ENCODE results near the gene SHC3.

Gene SHC3

GRCh38 chr9:89165341-89165740 lies 13.3 kb downstream of the SHC3 start:
- Histone ChIP-seq H3K9me3 (ENCODE audit: low read length) (peaks cover 1% of the 10 kb centered on the region), H3K4me3 (ENCODE audit: low read length) (no peak overlapping the region), H3K36me3 (ENCODE audit: insufficient read depth, low read length) (peaks cover 4% of the 10 kb centered on the region), H2AFZ (ENCODE audit: low read depth, low read length) (no peak overlapping the region), H3K4me1 (ENCODE audit: insufficient read depth, low read length) (no peaks in the 10 kb centered on the region), H3K27me3 (ENCODE audit: insufficient read depth, low read length) (no peaks in the 10 kb centered on the region)

- Histone ChIP-seq H3K36me3 (ENCODE audit: insufficient read depth, low read length) (no peaks in the 10 kb centered on the region), H2AFZ (ENCODE audit: low read depth, low read length) (no peak overlapping the region), H3K9me3 (ENCODE audit: low read length) (no peaks in the 10 kb centered on the region), H3K4me1 (ENCODE audit: insufficient read depth, low read length) (no peaks in the 10 kb centered on the region), H3K27me3 (ENCODE audit: insufficient read depth, low read length) (no peaks in the 10 kb centered on the region), H3K4me3 (ENCODE audit: low read length) (no peak overlapping the region)
Measured at GRCh38 chr9:89161221-89161620, 17.4 kb downstream of the SHC3 start.

GRCh38 chr9:89160806-89161205 lies 17.8 kb downstream of the SHC3 start:
- H2AFZ ChIP-seq (ENCODE audit: low read depth, low read length), result no peak overlapping the region
- H3K27me3 ChIP-seq (ENCODE audit: insufficient read depth, low read length), result no peaks in the 10 kb centered on the region
- no peaks in the 10 kb centered on the region for H3K4me1 ChIP-seq (ENCODE audit: insufficient read depth, low read length)
- H3K9me3 ChIP-seq (ENCODE audit: low read length), result no peaks in the 10 kb centered on the region
- no peak overlapping the region for H3K4me3 ChIP-seq (ENCODE audit: low read length)
- no peaks in the 10 kb centered on the region for H3K36me3 ChIP-seq (ENCODE audit: insufficient read depth, low read length)

- no peaks in the 10 kb centered on the region for H3K36me3 ChIP-seq (ENCODE audit: insufficient read depth, low read length)
- no peaks in the 10 kb centered on the region for H3K9me3 ChIP-seq (ENCODE audit: low read length)
- no peaks in the 10 kb centered on the region for H3K27me3 ChIP-seq (ENCODE audit: insufficient read depth, low read length)
- H3K4me1 ChIP-seq (ENCODE audit: insufficient read depth, low read length), result no peaks in the 10 kb centered on the region
- no peak overlapping the region for H2AFZ ChIP-seq (ENCODE audit: low read depth, low read length)
- H3K4me3 ChIP-seq (ENCODE audit: low read length), result no peak overlapping the region
Measured at GRCh38 chr9:89154651-89155336, 23.8 kb downstream of the SHC3 start.

GRCh38 chr9:89154218-89154617 lies 24.4 kb downstream of the SHC3 start:
- no peaks in the 10 kb centered on the region for H3K4me1 ChIP-seq (ENCODE audit: insufficient read depth, low read length)
- H2AFZ ChIP-seq (ENCODE audit: low read depth, low read length), result no peak overlapping the region
- H3K36me3 ChIP-seq (ENCODE audit: insufficient read depth, low read length), result no peaks in the 10 kb centered on the region
- no peak overlapping the region for H3K4me3 ChIP-seq (ENCODE audit: low read length)
- no peaks in the 10 kb centered on the region for H3K27me3 ChIP-seq (ENCODE audit: insufficient read depth, low read length)
- no peaks in the 10 kb centered on the region for H3K9me3 ChIP-seq (ENCODE audit: low read length)

- Histone ChIP-seq H3K27me3 (ENCODE audit: insufficient read depth, low read length) (no peaks in the 10 kb centered on the region), H3K4me1 (ENCODE audit: insufficient read depth, low read length) (no peaks in the 10 kb centered on the region), H2AFZ (ENCODE audit: low read depth, low read length) (no peak overlapping the region), H3K9me3 (ENCODE audit: low read length) (no peaks in the 10 kb centered on the region), H3K4me3 (ENCODE audit: low read length) (no peak overlapping the region), H3K36me3 (ENCODE audit: insufficient read depth, low read length) (no peaks in the 10 kb centered on the region)
Measured at GRCh38 chr9:89153232-89154017, 25.2 kb downstream of the SHC3 start.

- H3K9me3 ChIP-seq (ENCODE audit: low read length), result no peaks in the 10 kb centered on the region
- no peaks in the 10 kb centered on the region for H3K27me3 ChIP-seq (ENCODE audit: insufficient read depth, low read length)
- no peaks in the 10 kb centered on the region for H3K4me1 ChIP-seq (ENCODE audit: insufficient read depth, low read length)
- no peak overlapping the region for H3K4me3 ChIP-seq (ENCODE audit: low read length)
- no peak overlapping the region for H2AFZ ChIP-seq (ENCODE audit: low read depth, low read length)
- no peaks in the 10 kb centered on the region for H3K36me3 ChIP-seq (ENCODE audit: insufficient read depth, low read length)
Measured at GRCh38 chr9:89149726-89150125, 28.9 kb downstream of the SHC3 start.

GRCh38 chr9:89145097-89145496 lies 33.5 kb downstream of the SHC3 start:
- H3K36me3 ChIP-seq (ENCODE audit: insufficient read depth, low read length), result peaks cover 2% of the 10 kb centered on the region
- H2AFZ ChIP-seq (ENCODE audit: low read depth, low read length), result no peak overlapping the region
- H3K27me3 ChIP-seq (ENCODE audit: insufficient read depth, low read length), result no peaks in the 10 kb centered on the region
- no peak overlapping the region for H3K4me3 ChIP-seq (ENCODE audit: low read length)
- peaks cover 3% of the 10 kb centered on the region for H3K9me3 ChIP-seq (ENCODE audit: low read length)
- H3K4me1 ChIP-seq (ENCODE audit: insufficient read depth, low read length), result peaks cover 6% of the 10 kb centered on the region

GRCh38 chr9:89144238-89144637 lies 34.4 kb downstream of the SHC3 start:
- Histone ChIP-seq H3K36me3 (ENCODE audit: insufficient read depth, low read length) (peaks cover 2% of the 10 kb centered on the region), H3K9me3 (ENCODE audit: low read length) (peaks cover 3% of the 10 kb centered on the region), H3K27me3 (ENCODE audit: insufficient read depth, low read length) (no peaks in the 10 kb centered on the region), H3K4me1 (ENCODE audit: insufficient read depth, low read length) (peaks cover 6% of the 10 kb centered on the region), H3K4me3 (ENCODE audit: low read length) (no peak overlapping the region), H2AFZ (ENCODE audit: low read depth, low read length) (no peak overlapping the region)

GRCh38 chr9:89143266-89143665 lies 35.4 kb downstream of the SHC3 start:
- Histone ChIP-seq H3K4me3 (ENCODE audit: low read length) (no peak overlapping the region), H3K9me3 (ENCODE audit: low read length) (peaks cover 3% of the 10 kb centered on the region), H3K27me3 (ENCODE audit: insufficient read depth, low read length) (no peaks in the 10 kb centered on the region), H3K4me1 (ENCODE audit: insufficient read depth, low read length) (peaks cover 12% of the 10 kb centered on the region), H2AFZ (ENCODE audit: low read depth, low read length) (no peak overlapping the region), H3K36me3 (ENCODE audit: insufficient read depth, low read length) (peaks cover 2% of the 10 kb centered on the region)

GRCh38 chr9:89139455-89139854 lies 39.2 kb downstream of the SHC3 start:
- no peak overlapping the region for H2AFZ ChIP-seq (ENCODE audit: low read depth, low read length)
- peaks cover 14% of the 10 kb centered on the region for H3K9me3 ChIP-seq (ENCODE audit: low read length)
- peaks cover 2% of the 10 kb centered on the region for H3K36me3 ChIP-seq (ENCODE audit: insufficient read depth, low read length)
- H3K4me1 ChIP-seq (ENCODE audit: insufficient read depth, low read length), result peaks cover 38% of the 10 kb centered on the region
- H3K27me3 ChIP-seq (ENCODE audit: insufficient read depth, low read length), result no peaks in the 10 kb centered on the region
- H3K4me3 ChIP-seq (ENCODE audit: low read length), result no peak overlapping the region

GRCh38 chr9:89138463-89139390 lies 39.9 kb downstream of the SHC3 start:
- Histone ChIP-seq H3K4me3 (ENCODE audit: low read length) (no peak overlapping the region), H3K27me3 (ENCODE audit: insufficient read depth, low read length) (no peaks in the 10 kb centered on the region), H3K4me1 (ENCODE audit: insufficient read depth, low read length) (peaks cover 38% of the 10 kb centered on the region), H3K9me3 (ENCODE audit: low read length) (peaks cover 14% of the 10 kb centered on the region), H3K36me3 (ENCODE audit: insufficient read depth, low read length) (no peaks in the 10 kb centered on the region), H2AFZ (ENCODE audit: low read depth, low read length) (no peak overlapping the region)

Data from neuron (in vitro differentiated cells).